ENCODE measurements around the gene PNPLA6. TPM values are rescaled to one million over a fixed set of nuclear protein-coding genes. Genes with fewer than 3 reads are reported as not detected.
A peak's percentile ranks its signal among the peaks of the same experiment; 100 is the strongest.

The PNPLA6 gene
- 10 to 100 TPM in 11 of 12 donors, not detected in 1; 19.3 to 47.1 (median 24.1) TPM for polyA plus RNA-seq (ENCODE audit: insufficient read length in 12 of 12)
- long read RNA-seq, donor 1, partial matches to known transcripts = 5 of 7 reads
- long read RNA-seq, donor 1, other reads (novel, unspliced or antisense) = 0 of 7 reads
- long read RNA-seq, donor 2 = 0 reads
- long read RNA-seq, donor 3, full-length matches to known transcripts = 1 of 1 reads
- long read RNA-seq, donor 3, partial matches to known transcripts = 0 of 1 reads
- long read RNA-seq, donor 3, other reads (novel, unspliced or antisense) = 0 of 1 reads
- long read RNA-seq, donor 4 = 0 reads
- long read RNA-seq, donor 5 = 0 reads
- long read RNA-seq, donor 6 = 0 reads
- long read RNA-seq, donor 7, partial matches to known transcripts = 0 of 1 reads
- long read RNA-seq, donor 7, other reads (novel, unspliced or antisense) = 0 of 1 reads
- long read RNA-seq, donor 8, partial matches to known transcripts = 5 of 5 reads
- long read RNA-seq, donor 8, other reads (novel, unspliced or antisense) = 0 of 5 reads
- long read RNA-seq, donor 9 = 0 reads
- long read RNA-seq, donor 10, full-length matches to known transcripts = 1 of 1 reads
- long read RNA-seq, donor 10, partial matches to known transcripts = 0 of 1 reads
- long read RNA-seq, donor 10, other reads (novel, unspliced or antisense) = 0 of 1 reads
- long read RNA-seq, donor 11, partial matches to known transcripts = 0 of 2 reads
- long read RNA-seq, donor 11, other reads (novel, unspliced or antisense) = 0 of 2 reads

DNA sequence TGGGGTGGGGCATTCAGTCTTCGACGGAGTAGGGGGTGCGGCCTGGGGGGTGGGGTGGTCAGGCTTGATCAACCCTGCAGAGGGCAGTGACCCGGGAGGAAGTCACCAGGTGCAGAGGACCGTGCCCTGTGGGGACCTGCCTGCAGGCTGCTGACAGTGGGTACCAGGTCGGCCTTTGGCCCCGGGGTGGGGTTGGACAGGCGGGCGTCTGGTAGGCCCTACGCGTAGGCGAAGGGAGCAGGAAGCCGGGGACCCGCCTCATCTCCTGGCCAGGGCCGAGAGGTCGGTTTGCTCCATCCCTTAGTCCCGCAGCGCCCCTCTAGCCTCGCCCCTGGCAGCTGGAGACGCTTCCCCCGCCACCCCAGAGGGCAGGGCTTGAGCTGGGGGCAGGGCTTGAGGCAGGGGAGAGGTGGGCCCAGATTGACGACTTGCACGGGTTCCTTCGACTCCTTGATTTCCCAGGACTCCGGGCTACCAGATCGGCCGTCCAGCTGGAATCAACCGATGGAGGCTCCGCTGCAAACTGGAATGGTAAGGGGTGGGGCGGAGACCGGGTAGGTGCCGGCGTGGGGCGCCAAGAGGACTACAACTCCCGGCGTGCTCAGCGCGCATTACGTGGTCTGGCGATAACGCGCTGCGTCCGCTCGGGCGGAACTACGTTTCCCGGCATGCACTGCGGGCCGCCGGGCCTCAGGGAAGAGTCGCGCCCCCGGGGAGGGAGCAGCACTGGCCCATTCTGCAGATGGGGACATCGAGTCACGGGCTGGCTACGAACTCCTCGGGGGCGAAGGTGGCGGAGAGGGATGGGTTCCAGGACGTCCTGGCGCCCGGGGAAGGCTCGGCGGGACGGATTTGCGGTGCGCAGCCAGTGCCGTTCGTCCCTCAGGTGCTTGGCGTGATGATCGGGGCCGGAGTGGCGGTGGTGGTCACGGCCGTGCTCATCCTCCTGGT is at the start of gene PNPLA6:
Gene PNPLA6, plus strand, starts transcription at position 671 of the 951 bp plus-strand sequence. Its CDS starts 72 bp downstream, at position 743.
- DNase-seq = peak; percentile 98

DNA sequence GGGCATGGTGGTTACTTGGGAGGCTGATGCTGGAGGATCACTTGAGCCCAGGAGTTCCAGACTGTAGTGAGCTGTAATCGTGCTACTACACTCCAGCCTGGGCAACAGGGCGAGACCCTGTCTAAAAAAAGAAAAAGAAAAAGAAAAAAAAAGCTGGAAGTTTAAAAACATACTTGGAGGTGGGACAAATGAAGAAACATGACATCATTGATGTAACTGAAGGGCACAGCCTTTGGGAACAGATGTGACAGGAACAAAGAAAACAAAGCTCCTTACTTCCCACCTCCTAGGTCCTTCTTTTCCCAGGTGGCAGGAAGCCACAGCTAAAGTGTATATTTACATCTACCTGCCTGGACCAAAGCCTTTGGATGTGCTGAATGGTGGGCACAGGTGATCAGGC is 48.6 kb upstream of the PNPLA6 start:
- DNase-seq = no peak

DNA sequence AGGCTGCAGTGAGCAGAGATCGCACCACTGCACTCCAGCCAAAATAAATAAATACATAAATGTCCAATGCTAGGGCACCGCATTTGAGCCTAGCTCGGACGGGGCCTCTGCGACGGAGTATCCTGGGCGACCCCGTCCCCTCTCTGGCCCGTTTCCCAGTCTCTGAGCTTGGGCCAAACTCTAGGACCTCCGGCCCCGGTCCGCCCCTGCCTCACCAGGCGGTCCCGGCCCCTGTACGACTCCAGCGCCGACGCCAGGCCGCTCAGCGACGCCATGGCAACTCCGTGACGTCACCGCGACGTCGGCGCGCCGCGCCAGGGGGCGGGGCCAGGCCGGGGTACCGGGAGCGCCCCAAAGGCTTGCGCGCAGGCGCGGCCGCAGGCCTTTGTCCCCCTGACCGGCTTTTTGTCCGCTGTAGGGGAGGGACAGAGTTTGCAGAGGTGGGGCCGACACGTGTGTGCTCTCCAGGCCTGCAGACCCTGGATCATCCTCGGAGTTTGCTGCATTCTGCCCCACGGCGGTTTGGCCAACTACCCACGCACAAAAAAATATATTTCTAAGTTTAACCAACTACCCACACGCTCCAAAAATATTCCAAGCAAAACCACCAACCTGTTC is 46.7 kb upstream of the PNPLA6 start, which contains the start of gene PEX11G:
Gene PEX11G, minus strand, starts transcription at position 300 of the 618 bp plus-strand sequence. Its CDS starts 25 bp downstream, at position 275.
- peak; percentile 93 for DNase-seq

DNA sequence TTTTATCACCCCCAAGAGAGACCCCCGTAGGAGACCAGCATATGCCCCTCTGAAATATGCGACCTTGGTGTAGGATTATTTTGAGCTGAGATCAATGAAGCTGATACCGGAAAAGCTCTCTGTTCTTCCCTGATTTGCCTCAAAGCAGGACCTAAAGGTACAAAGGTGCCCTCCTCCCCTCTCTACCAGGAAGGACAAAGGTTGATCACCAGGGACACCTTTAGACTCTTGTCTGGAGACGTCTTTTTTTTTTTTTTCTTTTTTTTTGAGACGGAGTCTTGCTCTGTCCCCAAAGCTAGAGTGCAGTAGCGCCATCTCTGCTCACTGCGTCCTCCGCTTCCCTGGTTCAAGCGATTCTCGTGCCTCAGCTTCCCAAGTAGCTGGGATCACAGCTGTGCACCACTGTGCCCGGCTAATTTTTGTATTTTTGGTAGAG is 45.9 kb upstream of the PNPLA6 start:
- no peak for DNase-seq

DNA sequence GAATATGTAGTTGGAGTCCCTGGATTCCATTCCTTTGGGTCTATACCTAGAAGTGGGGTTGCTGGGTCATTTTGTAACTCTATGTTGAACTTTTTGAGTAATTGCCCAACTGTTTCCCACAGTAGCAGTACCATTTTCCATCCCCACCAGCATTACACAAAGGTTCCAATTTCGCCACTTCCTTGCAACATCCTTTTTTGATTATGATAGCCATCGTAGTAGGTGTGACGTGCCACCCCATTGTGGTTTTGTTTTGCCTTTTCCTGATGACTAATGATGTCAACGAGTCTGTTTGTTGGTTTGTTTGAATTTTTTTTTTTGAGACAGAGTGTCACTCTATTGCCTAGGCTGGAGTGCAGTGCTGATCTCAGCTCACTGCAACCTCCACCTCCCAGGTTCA is 43.4 kb upstream of the PNPLA6 start:
- no peak for DNase-seq

DNA sequence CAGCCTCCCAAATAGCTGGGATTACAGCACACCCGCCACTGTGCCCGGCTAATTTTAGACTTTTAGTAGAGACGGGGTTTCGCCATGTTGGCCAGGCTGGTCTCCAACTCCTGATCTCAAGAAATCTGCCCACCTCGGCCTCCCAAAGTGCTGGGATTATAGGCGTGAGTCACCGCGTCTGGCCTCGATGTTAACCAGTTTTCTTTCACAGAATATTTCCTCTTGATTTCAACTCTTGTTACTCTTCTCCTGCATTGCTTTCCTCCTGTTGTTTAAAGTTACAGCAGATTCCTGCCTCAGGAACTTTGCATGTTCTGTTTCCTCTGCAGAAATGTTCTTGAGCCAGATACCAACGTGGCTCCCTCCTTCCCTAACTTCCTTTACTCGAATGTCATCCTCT is 43.0 kb upstream of the PNPLA6 start:
- DNase-seq = no peak

DNA sequence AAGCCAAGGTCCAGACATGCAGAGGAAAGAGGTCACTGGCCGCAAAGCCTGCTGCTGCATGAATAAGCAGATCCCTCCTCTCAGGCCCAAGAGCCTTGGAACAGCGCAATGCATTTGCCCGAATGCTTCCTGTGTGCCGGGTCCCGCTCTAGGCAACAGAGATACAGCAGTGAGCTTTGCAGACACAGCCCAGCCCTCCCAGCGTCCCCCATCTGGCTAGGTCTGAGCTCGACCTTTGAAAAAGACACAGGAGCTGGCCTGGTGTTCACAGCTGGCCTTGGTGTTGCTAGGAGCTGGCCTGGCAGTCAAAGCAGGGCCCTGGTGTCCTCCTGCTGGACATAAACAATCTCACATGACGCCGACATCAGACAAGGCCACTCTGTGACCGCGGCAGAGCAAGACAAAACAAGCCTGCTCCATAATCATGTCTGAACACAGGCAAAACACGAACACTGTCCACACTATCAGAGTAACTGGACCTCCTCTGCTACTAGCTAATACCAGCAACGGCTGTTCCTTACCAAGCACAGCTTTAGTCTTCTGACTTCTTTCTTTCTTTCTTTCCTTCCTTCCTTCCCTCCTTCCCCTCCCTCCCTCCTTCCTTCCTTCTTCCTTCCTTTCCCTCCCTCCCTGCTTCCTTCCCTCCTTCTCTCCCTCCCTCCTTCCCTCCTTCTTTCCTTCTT is 41.0 kb upstream of the PNPLA6 start:
- DNase-seq = no peak

DNA sequence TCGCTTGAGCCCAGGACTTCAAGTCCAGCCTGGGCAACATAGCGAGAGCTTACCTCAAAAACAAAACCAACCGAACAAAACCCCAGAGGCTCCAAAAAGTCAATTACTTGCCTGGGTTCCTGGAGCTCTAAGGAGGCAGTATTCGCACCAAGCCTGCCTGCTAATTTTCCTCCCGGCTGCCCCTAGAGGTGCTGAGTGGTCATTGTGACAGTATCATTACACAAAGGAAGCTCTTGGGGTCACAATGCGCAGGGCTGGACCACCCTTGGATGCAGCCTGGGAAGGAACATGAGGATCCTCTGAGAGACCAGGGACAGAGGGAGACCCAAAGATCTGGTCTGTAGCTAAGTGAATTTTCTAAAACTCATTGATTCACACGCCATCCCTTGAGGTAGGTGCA is 38.2 kb upstream of the PNPLA6 start:
- DNase-seq = no peak

DNA sequence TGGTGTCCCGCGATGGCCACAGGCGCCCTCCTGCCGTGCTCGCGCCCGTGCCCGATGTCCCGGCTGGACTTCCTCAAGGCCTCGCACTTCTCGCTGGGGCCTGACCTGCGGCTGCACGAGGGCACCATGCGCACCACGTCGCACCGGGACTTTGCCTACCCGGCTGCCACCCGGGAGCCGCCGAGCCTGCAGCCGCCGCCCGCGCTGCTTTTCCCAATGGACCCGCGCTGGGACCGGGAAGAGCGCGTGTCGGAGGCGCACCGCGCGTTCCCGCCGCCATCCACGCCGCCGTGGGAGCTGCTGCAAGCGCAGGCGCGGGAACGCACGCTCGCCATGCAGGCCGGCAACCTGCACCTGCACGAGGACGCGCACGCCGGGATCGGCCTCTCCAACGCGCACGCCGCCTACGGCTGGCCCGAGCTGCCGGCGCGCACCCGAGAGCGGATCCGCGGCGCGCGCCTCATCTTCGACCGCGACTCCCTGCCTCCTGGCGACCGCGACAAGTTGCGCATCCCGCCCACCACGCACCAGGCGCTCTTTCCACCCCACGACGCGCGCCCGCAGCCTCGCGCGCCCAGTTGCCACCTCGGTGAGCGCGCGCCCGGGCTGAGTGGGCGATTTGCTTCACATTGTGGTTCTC is 34.6 kb upstream of the PNPLA6 start:
- DNase-seq = no peak

DNA sequence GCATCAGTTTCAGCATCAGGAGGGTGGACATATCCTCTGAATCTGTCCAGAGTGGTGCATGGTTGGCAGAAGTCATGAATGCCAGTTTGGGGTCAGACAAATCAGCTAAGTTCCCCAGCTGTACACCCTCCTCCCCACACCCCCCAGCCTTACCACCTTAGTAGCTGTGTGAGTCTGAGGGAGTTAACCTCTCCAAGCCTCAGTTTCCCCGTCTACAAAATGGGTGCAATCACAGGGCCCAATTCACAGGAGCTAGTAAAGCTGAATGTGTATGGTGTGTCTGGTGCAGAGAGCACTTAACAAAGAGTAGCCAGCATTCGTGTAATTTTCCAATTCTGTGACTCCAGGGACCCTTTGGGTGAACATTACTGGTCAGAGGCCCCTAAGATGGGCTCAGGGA is 33.0 kb upstream of the PNPLA6 start:
- DNase-seq = no peak

DNA sequence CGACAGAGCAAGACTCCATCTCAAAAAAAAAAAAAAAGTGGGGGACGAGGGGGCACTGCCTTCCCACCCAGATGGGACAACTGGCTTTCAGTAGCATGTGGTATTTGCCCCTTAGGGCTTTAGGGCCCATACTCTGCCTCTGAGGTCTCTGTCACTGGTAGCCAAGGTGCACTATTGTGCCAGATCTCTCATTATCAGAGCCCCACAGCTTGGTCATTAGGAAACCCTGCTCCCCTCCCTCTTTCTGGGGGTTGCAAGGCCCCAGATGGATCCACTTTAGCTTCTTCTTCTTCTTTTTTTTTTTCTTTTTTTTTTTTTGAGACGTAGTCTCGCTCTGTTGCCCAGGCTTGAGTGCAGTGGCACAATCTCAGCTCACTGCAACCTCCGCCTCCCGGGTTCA is 30.8 kb upstream of the PNPLA6 start:
- no peak for DNase-seq

DNA sequence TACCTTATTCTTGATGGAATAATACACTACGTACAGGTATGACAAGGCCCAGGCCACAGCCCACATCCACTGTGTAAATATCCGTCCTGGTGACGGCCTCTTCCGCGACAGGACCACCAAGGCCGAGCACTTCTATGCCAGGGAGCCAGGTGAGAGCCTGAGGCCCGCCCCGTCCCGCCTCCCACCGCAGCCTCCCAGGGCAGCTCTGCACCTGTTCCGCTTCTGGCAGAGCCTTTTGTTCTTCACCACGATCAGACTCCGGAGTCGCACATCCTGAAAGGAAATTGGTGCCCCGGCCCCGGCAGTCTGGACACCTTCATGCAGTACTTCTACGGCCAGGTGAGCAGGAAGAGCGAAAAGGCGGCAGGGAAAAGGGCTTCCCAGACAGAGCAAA is 30.2 kb upstream of the PNPLA6 start:
- no peak for DNase-seq

DNA sequence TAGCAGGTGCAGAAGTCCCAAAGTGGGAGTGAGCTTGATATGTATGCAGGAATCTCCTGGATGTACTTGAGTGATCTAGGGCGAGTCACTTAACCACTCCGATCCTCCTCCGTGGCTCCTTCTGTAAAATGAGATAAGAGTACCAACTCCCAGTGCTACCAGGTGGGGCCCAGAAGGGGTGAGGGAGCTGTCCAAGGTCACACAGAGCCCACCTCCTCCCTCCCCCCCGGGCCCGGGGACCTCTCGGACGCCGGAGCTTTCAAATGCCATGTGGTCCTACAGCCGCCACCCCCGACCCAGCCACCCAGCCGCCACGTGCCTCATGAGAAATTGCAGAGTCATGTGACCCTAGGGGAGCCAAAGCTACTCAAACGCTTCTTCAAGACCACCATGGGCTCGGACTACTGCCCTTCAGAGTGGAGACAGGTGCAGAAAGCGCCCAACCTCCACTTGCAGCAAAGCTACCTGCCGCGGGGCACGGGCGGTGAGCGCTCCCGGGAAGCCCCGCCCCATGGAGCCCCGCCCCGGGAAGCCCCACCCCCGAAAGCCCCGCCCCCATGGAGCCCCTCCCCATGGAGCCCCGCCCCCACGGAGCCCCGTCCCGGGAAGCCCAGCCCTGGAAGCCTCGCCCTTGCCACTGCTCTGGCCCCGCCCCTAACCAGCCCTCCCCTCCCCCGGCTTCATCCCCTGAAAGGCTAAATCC is 29.7 kb upstream of the PNPLA6 start:
- DNase-seq = no peak

DNA sequence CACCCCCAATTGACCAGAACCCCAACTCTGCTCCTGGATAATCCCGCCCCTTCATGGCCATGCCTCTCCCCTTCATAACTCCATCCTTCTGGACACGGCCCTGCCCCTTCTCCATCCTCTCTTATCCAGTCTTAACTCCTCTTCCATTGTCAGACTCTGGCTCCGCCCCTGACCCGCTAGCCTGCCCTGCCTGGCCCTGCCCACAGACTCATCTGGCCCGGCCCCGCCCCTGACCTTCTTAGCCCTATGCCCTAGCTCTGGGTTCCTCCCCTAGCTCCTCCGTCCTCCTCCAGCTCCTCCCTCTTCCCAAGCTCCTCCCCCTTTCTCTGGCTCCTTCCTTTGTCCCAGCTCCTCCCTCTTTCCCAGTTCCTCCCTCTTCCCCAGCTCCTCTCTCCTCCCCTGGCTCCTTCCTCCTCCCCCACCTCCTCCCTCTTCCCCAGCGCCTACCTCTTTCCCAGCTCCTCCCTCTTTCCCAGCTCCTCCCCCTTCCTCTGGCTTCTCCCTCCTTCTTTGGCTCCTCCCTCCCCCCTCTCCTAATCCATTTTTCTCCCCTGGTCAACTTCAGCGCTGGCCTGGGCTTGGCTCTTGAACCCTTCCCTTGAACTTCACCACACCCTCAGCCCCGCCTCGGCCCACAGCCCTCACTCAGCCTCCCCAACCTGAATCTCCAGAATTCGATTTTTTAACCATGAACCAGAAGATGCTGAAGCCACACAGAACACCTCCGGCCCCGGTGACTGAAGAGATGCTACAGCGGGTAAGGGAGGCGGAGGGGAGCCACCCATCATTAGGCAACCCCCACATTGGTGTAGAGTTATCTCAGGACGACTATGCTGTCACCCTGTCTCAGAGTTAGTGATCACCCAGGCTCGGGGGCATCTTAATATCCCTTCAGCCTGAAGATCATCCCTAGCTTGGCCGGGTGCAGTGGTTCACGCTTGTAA is 28.9 kb upstream of the PNPLA6 start:
- no peak for DNase-seq

DNA sequence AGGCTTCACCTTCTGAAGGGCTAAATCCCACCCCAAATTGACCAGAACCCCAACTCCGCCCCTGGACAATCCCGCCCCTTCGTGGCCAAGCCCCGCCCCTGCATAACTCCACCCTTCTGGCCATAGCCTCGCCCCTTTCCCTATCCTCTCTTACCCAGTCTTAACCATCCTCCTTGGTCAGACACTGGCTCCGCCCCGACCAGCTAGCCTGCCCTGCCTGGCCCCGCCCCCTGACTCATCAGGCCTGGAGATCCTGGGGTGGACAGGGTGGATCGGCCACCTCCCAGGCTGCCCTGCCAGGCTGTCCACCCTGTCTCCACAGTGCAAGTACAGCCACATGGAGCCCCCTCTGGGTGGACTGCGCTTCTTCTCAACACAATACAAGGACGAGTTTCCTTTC is 27.6 kb upstream of the PNPLA6 start:
- no peak for DNase-seq

DNA sequence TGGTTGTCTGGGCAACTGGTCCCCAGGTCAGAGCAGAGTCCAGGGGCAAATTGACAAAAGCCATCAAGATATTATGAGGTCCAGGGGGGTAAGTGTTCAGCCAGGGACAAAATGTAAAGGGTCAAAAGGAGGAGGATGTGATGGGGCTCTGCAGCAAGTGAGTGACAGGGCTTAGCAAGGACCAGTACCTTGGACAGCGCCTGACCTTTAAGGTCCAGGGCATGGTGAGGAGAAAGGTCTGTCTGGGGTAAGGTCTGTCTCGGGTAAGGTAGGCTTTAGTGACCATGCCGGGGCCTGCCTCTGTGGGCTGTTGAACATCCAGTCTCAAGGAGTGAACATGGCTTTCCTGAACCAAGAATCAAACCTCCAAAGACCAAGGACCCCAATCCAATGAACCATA is 25.9 kb upstream of the PNPLA6 start:
- DNase-seq = no peak

DNA sequence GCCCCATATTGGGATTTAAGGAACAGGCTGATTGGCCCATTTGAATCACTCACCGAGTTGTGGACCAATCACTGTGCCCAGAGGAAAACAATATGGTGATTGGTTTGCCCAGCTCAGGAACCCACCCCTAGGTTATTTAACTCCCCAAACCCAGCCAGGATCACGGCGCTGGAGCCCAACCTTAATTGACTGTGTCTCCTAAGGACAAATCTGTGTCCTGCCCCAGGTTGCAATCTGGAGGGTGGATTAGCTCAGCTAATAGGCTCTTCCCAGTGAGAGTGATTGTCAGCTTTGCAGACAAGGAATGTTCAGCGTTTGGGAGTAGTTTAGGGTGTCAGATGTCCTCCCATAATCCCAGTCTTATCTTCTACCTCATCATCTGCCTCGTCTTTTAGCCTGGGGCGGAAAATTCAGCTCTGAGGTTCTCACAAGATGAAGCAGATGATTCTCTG is 23.1 kb upstream of the PNPLA6 start:
- no peak for DNase-seq

Measured in muscle of arm (tissue), 14 donors.